ENCODE results near the gene DDX41.

GRCh38 chr5:177507596-177508220 lies 9.1 kb downstream of the DDX41 start:
- TF ChIP-seq CTCF (conservative IDR thresholded peaks at IDR 0.05) (no peak), ZFX (IDR thresholded peaks at IDR 0.05) (no peak)
